Femur (tissue), 1 donor: ENCODE data around the gene POLR2C.
"Not testable (repeated sequence)": the region's sequence is repeated elsewhere in the genome, so short reads cannot be mapped to it uniquely, and the experiment has no call there.

Experiments used
- DNase-seq: peaks from one replicate; pipeline ENCODE4 v3.0.0-alpha.2; 2017

The POLR2C gene

GRCh38 chr16:57479976-57480753, 17.7 kb downstream of the POLR2C start:
- DNase-seq = no peak

DNA sequence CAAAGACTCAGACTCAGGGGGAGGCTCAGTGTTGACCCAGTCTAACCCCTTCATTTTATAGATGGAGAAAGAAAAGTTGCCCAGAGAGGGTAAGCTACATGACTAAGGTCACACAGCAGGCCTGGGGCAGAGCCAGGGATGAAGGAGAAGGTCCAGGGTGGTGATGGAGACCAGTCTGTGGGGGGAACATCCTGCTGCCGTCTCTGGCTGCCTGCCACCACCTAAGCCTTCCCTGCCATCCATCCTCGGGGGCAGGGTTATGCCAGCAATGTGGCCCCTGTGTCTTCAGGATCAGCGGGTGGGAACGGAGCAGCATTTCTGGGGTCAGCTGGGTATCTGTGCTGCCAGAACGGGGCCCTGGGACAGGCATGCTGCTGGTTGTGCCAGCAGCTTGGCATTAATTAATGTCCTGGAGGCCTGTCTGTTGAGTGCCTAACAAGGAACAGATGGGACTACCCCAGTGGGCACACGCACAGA, 18.3 kb downstream of the POLR2C start:
- DNase-seq = no peak

DNA sequence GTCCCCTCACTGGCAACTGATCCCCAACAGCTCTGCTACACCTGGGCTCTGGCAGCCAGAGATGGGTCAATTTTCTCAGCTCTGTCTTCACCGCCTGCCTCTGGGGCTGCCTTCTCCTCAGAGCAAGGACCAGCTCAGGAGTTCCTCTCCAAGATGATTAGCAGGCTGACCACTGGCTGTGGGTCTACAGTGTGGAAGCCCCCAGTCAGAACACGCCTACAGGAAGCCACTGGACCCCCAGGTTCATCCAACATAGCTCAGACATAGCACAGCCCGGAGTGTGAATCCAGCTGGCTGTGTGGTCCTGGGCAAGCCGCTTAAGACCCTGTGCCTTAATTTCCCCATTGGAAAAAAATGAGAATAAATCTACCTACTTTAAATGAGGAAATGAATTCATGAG, 18.9 kb downstream of the POLR2C start:
- DNase-seq = no peak

DNA sequence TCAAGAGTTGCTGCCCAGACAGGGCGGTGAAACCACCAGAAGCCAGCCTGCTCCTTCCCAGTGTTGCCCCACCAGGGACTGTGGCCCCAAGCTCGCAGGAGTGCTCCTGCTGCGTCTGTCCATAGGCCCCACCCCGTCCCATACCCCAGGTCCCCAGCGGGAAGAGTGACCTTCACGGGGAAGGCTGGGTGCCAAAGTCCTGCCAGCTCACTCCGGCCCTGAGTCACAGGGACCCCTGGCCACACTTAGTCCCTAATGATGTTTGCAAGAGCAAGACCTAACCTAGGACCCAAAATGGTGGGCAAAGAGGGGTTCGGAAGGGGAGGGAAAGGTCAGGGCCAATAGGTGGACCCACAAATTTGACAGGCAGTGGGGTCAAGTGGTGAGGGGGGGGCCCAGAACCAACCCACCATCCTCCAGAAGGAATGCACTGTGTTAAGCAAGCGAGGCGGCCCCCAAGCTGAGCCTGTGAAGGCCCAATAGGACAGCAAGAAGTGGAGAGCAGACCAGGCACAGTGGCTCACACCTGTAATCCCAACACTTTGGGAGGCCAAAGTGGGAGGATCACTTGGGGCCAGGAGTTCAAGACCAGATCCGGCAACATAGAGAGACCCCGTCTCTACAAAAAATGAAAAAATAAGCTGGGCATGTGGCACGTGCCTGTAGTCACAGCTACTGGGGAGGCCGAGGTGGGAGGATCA, 20.5 kb downstream of the POLR2C start:
- no peak for DNase-seq

DNA sequence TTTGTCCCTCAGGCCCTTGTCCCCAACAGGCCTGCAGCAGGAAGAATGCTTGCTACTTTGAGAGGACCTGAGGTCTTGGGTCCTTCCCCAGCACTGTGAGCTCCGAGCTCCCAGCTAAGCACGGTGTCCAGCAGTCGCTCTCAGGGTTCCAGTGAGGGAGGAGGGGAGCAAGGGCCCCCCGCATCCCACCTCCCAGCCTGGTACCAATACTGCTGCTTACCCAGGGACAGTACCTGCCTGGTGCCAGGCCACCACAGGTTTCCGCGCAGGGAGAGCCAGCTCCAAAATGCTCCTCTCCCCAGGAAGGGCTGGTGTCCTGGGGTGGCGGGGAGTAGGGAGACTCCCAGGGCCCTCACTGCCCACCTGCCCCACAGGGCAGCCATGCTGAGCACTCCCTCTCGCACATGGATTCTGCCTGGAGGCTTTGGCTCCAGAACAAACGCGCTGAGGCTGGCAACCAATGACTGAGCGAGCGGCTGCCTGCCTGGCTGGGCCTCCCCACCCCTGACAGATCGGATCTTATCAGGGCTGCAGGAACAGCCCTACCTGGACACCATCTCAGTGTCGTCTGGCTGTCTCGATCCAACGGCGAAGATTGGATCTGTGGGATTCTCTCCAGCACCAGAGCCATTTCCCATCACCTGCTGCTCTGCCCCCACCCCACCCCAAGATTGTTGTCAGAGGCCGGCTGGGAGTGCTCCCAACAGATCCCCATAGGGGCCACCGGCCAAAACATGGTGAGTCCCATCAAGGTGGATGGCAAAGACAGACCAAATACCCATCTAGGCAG, 21.4 kb downstream of the POLR2C start:
- DNase-seq = no peak

- no peak for DNase-seq
These were observed 22.1 kb downstream of the POLR2C start for GRCh38 chr16:57484515-57485005.

DNA sequence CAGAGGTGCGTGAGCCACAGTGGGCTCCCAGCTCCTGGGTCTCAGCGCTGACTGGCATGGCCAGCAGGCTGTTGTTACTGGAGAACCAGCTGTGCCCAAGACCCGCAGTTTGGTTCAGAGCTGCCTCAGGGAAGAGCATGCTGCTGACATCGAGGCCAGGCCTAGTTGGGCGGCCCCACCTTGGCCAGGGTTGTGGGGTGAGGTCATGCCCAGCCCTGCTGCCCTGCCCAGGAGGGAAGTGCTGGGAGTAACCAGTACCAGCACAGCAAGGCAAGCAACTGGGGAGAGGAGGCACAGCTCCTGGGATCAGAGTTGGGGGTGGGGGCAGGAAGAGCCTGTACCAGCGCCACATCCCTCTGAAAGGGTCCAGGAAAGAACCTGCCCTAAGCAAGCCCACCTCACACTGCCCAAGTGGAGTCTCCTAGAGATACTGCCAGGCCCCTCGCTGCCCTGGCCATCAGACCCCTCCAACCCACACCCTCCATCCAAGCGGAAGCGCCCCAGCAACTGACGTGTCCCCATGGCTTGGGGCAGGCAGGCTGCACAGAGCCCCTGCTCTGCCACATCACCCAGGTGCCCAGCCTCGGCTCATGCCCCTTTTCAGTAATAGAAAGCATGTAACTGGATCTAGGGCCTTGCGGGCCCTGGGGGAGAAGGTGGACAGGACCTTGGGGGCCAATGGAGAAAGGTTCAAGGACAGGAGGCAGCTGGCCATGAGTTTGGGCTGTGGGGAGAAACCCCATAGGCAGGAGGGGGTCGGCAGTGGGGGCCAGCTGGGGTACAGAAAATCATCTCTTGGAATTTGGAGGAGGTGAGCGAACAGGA, 22.8 kb downstream of the POLR2C start:
- no peak for DNase-seq

DNA sequence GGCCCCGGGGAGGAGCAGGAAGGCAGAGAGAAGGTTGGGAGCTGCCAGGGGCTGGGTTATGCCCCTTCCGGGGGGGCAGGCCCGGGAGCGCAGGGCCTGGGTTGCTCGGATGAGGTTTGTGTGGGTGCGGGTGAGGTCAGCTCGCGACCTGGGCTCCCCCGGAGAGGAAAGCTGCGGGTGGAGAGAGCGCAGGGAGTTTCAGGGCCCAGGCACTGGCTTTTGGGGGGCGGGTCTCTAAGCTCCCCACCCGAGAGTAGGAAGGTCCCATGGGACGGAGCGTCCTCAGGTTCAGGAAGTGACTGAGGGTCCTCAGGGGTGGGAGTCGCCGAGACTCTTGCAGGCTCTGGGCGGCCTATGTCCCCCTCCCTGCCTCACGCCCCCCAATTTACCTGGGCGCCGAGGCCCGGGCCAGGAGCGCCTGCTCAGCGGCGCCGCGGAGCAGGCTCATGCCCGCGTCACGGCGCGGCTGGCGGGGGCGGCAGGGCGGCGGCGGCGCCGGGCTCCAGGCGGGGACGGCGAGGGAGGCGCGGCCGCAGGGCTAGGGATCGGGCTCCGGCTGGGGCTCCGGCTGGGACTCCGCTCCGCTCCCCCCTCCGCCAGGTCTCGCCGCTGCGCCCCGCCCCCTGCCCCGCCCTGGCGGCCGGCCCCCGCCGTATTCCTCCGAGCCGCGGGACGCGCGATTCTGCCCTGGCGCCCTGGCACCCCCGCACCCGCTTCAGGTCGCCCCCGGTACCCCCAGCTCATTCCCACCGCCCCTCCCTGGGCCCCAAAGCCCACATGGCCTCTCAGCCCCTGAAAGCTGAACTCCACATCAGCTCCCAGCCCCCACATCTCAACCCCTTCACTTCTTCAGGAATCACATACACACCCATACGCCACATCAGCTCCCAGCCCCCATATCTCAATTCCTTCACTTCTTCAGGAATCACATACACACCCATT, 23.7 kb downstream of the POLR2C start, which contains the start of gene DOK4:
Gene DOK4 (minus strand): TSS at position 578 of the 942 bp plus-strand sequence. CDS start 6,986 bp downstream, outside the sequence.
- peak; percentile 87 for DNase-seq

- no peak for DNase-seq
These were observed 24.7 kb downstream of the POLR2C start for GRCh38 chr16:57486858-57487834.

GRCh38 chr16:57489229-57489628, 26.8 kb downstream of the POLR2C start:
- no peak for DNase-seq

DNA sequence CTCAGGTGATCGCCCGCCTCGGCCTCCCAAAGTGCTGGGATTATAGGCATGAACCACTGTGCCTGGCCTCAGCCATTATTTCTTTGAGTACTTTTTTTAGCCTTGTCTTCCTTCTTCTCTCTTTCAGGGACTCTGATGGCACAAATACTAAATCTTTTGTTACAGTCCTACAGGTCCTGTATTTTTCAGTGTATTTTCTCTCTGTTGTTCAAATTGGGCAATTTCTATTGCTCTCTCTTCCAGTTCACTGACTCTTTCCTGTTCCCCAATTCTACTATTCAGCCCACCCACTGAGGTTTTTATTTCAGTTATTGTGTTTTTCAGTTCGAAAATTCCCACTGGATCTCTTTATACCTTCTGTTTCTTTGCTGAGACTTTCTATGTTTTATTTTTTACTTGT, 31.3 kb downstream of the POLR2C start:
- DNase-seq = no peak

GRCh38 chr16:57497121-57497520, 34.6 kb downstream of the POLR2C start:
- no peak for DNase-seq

GRCh38 chr16:57498031-57498430, 35.6 kb downstream of the POLR2C start:
- DNase-seq = no peak

DNA sequence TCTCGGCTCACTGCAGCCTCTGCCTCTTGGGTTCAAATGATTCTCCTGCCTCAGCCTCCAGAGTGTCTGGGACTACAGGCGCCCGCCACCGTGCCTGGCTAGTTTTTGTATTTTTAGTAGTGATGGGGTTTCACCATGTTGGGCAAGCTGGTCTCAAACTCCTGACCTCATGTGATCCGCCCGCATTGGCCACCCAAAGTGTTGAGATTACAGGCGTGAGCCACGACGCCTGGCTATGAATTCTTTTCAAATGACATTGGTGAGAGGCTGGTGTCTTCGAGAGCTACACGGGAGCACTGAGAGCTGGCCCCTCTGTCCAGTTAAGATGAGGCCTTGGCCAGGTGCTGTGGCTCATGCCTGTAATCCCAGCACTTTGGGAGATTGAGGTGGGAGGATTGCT, 37.5 kb downstream of the POLR2C start:
- not testable (repeated sequence) for DNase-seq

DNA sequence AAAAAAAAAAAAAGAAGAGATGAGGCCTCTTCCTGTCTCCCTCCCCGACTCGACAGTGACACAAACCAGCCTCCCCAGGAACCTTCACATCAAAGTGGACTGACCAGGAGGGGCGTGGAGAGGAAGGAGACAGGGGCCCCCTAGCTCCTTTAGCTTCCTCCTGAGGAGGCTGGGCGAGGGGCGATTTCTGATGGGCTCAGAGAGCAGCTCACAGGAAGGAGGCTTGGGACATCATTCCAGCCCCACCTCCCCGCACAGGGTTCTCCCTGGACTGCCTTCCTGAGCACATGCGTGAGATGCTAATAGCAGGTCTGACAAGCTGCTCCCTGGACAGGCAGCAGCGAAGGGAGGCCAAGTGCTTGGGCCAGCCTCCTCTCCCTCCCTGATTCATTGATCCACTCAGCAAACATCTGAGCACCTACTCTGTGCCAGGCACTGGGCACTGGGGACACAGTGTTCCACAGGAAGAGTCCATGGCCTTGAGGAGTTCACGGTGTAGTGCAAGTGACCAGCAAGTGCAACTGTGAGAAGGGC, 38.2 kb downstream of the POLR2C start:
- DNase-seq = no peak

- DNase-seq = no peak
These were observed 39.0 kb downstream of the POLR2C start for GRCh38 chr16:57501492-57501891.

DNA sequence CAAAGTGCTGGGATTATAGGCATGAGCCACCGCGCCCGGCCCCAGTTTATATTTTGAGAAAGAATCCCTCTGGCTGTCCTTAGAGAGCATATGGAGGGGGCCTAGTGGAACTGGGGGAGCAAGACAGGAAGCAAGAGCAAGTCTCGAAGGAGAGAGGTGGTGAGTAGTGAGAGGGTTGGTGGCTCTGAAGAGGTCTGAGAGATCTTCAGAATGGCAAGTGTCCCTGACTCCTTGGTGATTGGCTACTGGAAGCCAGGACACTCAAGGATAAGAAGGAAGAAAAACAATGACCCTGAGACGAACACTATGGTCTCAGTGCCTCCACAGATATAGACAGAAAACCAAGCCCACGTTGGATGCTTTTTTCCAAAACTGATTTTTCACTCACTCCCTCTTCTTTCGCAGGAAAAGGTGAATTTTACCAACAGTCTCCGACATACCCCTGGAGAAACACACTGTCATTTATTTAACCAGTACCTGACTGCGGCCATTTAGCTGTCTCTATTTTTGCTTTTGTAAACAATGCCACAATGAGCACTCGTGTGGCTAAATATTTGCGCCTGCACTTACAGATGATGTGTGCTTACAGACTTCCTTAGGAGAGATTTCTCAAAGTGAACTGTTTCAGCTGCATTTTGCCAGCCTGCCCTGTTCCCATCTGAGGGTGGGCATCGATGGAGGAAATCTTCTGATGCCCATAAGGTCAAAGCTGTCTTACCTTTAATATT, 39.7 kb downstream of the POLR2C start:
- DNase-seq = no peak

DNA sequence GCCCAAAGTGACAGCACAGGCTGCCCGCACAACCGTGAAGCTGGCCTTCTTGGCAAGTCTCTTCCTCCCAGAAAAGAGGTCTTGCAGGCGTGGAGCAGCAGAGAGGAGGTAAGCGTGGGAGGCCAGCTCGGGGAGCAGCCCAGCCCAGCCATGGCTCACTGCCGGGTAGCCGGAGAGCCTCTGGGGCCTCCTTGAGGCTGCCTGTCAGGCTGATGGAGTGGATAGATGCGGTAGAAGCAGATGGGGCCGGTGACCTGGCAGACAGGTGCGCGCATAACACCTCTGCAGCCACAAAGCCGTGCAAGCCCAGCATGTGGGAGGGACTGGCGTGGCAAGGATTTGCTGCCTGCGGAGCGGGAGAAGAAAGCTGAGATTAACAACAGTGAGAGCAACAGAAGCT, 40.9 kb downstream of the POLR2C start:
- DNase-seq = no peak

- DNase-seq = no peak
These were observed 41.5 kb downstream of the POLR2C start for GRCh38 chr16:57504001-57504400.
